T-cell (primary cell): ENCODE measurements around the gene ACYP2. TPM values are rescaled to one million over a fixed set of nuclear protein-coding genes. Genes with fewer than 3 reads are reported as not detected.

ENCODE experiments used
- ATAC-seq, 4 experiments: fragments of 200-7000 bp in 3 of 4; fragments of 150-1000 bp in 1 of 4; cut with Tn5 transposase; replicated peaks in 1 of 4; 1 replicate in 3 of 4; 2 replicates in 1 of 4; pipeline ENCODE4 v1.10.0; 2021; ENCODE audit warnings: moderate library complexity in 3 of 4, mild to moderate bottlenecking in 2 of 4, moderate number of reproducible peaks in 1 of 4
- CTCF ChIA-PET, 2 donors: fragments of 300-600 bp; sonication (Branson Sonifier 250); formaldehyde crosslinking; loops; one replicate each; lab custom pipeline; 2022; ENCODE audit warnings: antibody characterized with exemption in 2 of 2; lab: Charles Lee
- POLR2A ChIA-PET, 2 donors: fragments of 300-600 bp; sonication (Branson Sonifier 250); formaldehyde crosslinking; loops; one replicate each; lab custom pipeline; 2022; ENCODE audit warnings: antibody characterized with exemption in 2 of 2; lab: Charles Lee
- DNase-seq, 35 experiments: peaks; one replicate each; pipeline versions ENCODE4 v3.0.0 to v3.0.0-alpha.2; 2013 to 2023
- H3K27ac ChIP-seq: one replicate; pipeline ENCODE4 v1.5.1; 2013; ENCODE audit warnings: low read length
- H3K27me3 ChIP-seq, 2 experiments: replicated peaks in 1 of 2; 1 replicate in 1 of 2; 2 replicates in 1 of 2; pipeline versions ENCODE4 v1.6.1 to v1.7.0; 2013; ENCODE audit warnings: low read length in 1 of 2, mixed read lengths in 1 of 2; ENCODE audit not compliant: control insufficient read depth in 2 of 2, insufficient read depth in 2 of 2; ENCODE audit errors: extremely low read depth in 1 of 2
- H3K36me3 ChIP-seq, 2 donors: 1 replicate in 1 of 2; 2 replicates in 1 of 2; pipeline versions ENCODE4 v1.6.1 to v1.7.0; 2013; ENCODE audit warnings: low read length in 1 of 2; ENCODE audit not compliant: control insufficient read depth in 2 of 2, insufficient read depth in 1 of 2; ENCODE audit errors: extremely low read depth in 1 of 2
- H3K4me1 ChIP-seq, 2 experiments: 1 replicate in 1 of 2; 2 replicates in 1 of 2; pipeline versions ENCODE4 v1.6.1 to v1.7.0; 2013; ENCODE audit warnings: low read length in 2 of 2, mixed read lengths in 1 of 2; ENCODE audit not compliant: insufficient read depth in 2 of 2, control insufficient read depth in 1 of 2; ENCODE audit errors: extremely low read depth in 1 of 2
- H3K4me3 ChIP-seq, 2 donors: 1 replicate in 1 of 2; 2 replicates in 1 of 2; pipeline versions ENCODE4 v1.5.1 to v1.7.0; 2013; ENCODE audit warnings: mild to moderate bottlenecking in 2 of 2, low read length in 1 of 2, moderate library complexity in 1 of 2; ENCODE audit not compliant: control insufficient read depth in 1 of 2; ENCODE audit errors: extremely low read depth in 1 of 2
- H3K9me3 ChIP-seq: 2 replicates; pipeline ENCODE4 v1.7.0; 2013
- H3K27ac Mint-ChIP-seq, 2 donors: one replicate each; pipeline ENCODE4 v1.8.0; 2020 to 2021; ENCODE audit warnings: mild to moderate bottlenecking in 2 of 2, mixed read lengths in 2 of 2
- H3K27me3 Mint-ChIP-seq, 2 donors: one replicate each; pipeline ENCODE4 v1.8.0; 2021 to 2022; ENCODE audit warnings: mixed read lengths in 2 of 2
- H3K36me3 Mint-ChIP-seq: one replicate; pipeline ENCODE4 v1.8.0; 2021; ENCODE audit warnings: mixed read lengths
- H3K4me1 Mint-ChIP-seq, 3 donors: one replicate each; pipeline ENCODE4 v1.8.0; 2020 to 2022; ENCODE audit warnings: mixed read lengths in 3 of 3, mild to moderate bottlenecking in 1 of 3
- H3K4me3 Mint-ChIP-seq, 3 donors: one replicate each; pipeline ENCODE4 v1.8.0; 2020 to 2022; ENCODE audit warnings: mild to moderate bottlenecking in 3 of 3, mixed read lengths in 3 of 3, moderate library complexity in 3 of 3
- H3K9me3 Mint-ChIP-seq, 3 donors: one replicate each; pipeline ENCODE4 v1.8.0; 2020 to 2022; ENCODE audit warnings: mixed read lengths in 3 of 3
- WGBS: methylation state at CpG from one replicate; pipeline ENCODE4 v1.1.5; 2013; ENCODE audit warnings: missing lambda C conversion rate; ENCODE audit not compliant: insufficient coverage; 5-methylcytosine and 5-hydroxymethylcytosine counted together
- total RNA-seq, 35 experiments: library from RNA in 6 of 35; stranded (reverse) in 6 of 35; fragments of 120-200 nt in 1 of 35; gene quantifications; one replicate each; pipeline versions ENCODE4 v1.2.1 to v1.2.4 and lab custom pipeline; 2013 to 2026

The ACYP2 gene
- total RNA-seq, 5 donors from 2014 or later (not counting 1 experiment from before 2014, with no cell fraction given): 13.8 to 18.8 (median 15.3) TPM

GRCh38 chr2:54084600-54084999, 30.8 kb upstream of the ACYP2 start:
- Mint-ChIP-seq H3K27ac (no peak overlapping the region), H3K4me1 (no peaks in the 10 kb centered on the region), H3K27me3 (no peaks in the 10 kb centered on the region), H3K4me3 (no peak overlapping the region), H3K9me3 (no peaks in the 10 kb centered on the region), H3K36me3 (peaks cover 9% of the 10 kb centered on the region)
- WGBS: 65% methylated on average over 2 of the region's 3 CpGs
- Histone ChIP-seq H3K9me3 (no peaks in the 10 kb centered on the region), H3K4me1 (no peaks in the 10 kb centered on the region), H3K27me3 (no peaks in the 10 kb centered on the region), H3K36me3 (no peaks in the 10 kb centered on the region), H3K4me3 (no peak overlapping the region), H3K27ac (no peak overlapping the region)
- DNase-seq: peak in 1 of 35 experiments; percentile 20
- CTCF ChIA-PET: no interaction called here
- no peak for ATAC-seq
- POLR2A ChIA-PET: no interaction called here

- ATAC-seq (no peak), DNase-seq (no peak)
- no peaks in the 10 kb centered on the region for H3K9me3 ChIP-seq
- Mint-ChIP-seq H3K4me1 (no peaks in the 10 kb centered on the region), H3K4me3 (no peak overlapping the region), H3K9me3 (no peaks in the 10 kb centered on the region), H3K27me3 (no peaks in the 10 kb centered on the region), H3K36me3 (peaks cover 9% of the 10 kb centered on the region), H3K27ac (no peak overlapping the region)
- H3K27ac ChIP-seq: no peak overlapping the region
- ChIA-PET CTCF (no interaction called here), POLR2A (no interaction called here)
- no peaks in the 10 kb centered on the region for H3K4me1 ChIP-seq
- no peaks in the 10 kb centered on the region for H3K27me3 ChIP-seq
- WGBS: 71% methylated on average over 5 of the region's 10 CpGs
- no peak overlapping the region for H3K4me3 ChIP-seq
- no peaks in the 10 kb centered on the region for H3K36me3 ChIP-seq
Observed at GRCh38 chr2:54085069-54085468, 30.3 kb upstream of the ACYP2 start.

- Histone ChIP-seq H3K36me3 (no peaks in the 10 kb centered on the region), H3K9me3 (no peaks in the 10 kb centered on the region), H3K4me1 (no peaks in the 10 kb centered on the region), H3K27ac (no peak overlapping the region), H3K4me3 (no peak overlapping the region), H3K27me3 (no peaks in the 10 kb centered on the region)
- Mint-ChIP-seq H3K36me3 (peaks cover 4% of the 10 kb centered on the region), H3K9me3 (no peaks in the 10 kb centered on the region), H3K4me3 (no peak overlapping the region), H3K27ac (no peak overlapping the region), H3K4me1 (peaks cover 0 to 2% (median 0%) of the 10 kb centered on the region in 3 donors), H3K27me3 (no peaks in the 10 kb centered on the region)
- DNase-seq (no peak), ATAC-seq (no peak)
- ChIA-PET POLR2A (interaction anchor here in 1 of 2 donors (0.6 kb wide), 1 partner anchor 316 kb away, joined by 6 read pairs; no protein-coding TSS in a partner anchor), CTCF (no interaction called here)
- 100% methylated on average over 1 of the region's 2 CpGs for WGBS
Observed at GRCh38 chr2:54086157-54086556, 29.3 kb upstream of the ACYP2 start.

- ATAC-seq (no peak), DNase-seq (no peak)
- Histone ChIP-seq H3K36me3 (no peaks in the 10 kb centered on the region), H3K27me3 (no peaks in the 10 kb centered on the region), H3K4me1 (peaks cover 8 to 10% of the 10 kb centered on the region in 2 experiments), H3K9me3 (no peaks in the 10 kb centered on the region), H3K4me3 (no peak overlapping the region), H3K27ac (no peak overlapping the region)
- ChIA-PET POLR2A (no interaction called here), CTCF (interaction anchor here (0.6 kb wide), 2 partner anchors 153 to 172 kb away, joined by 3 to 8 read pairs; no protein-coding TSS in a partner anchor)
- Mint-ChIP-seq H3K27ac (no peak overlapping the region), H3K4me1 (peaks cover 15 to 18% (median 17%) of the 10 kb centered on the region in 3 donors), H3K27me3 (no peaks in the 10 kb centered on the region), H3K36me3 (no peaks in the 10 kb centered on the region), H3K4me3 (no peak overlapping the region), H3K9me3 (no peaks in the 10 kb centered on the region)
- WGBS: no CpG with 5 or more reads among the region's 5 CpGs
Observed at GRCh38 chr2:54088191-54088634, 27.2 kb upstream of the ACYP2 start.

- Mint-ChIP-seq H3K4me1 (peaks cover 20 to 23% (median 22%) of the 10 kb centered on the region in 3 donors), H3K36me3 (no peaks in the 10 kb centered on the region), H3K9me3 (no peaks in the 10 kb centered on the region), H3K4me3 (no peak overlapping the region), H3K27ac (no peak overlapping the region), H3K27me3 (no peaks in the 10 kb centered on the region)
- Histone ChIP-seq H3K27me3 (no peaks in the 10 kb centered on the region), H3K4me1 (peaks cover 11 to 13% of the 10 kb centered on the region in 2 experiments), H3K9me3 (no peaks in the 10 kb centered on the region), H3K36me3 (no peaks in the 10 kb centered on the region), H3K4me3 (no peak overlapping the region), H3K27ac (no peak overlapping the region)
- POLR2A ChIA-PET: no interaction called here
- DNase-seq: no peak
- no CpG with 5 or more reads among the region's 2 CpGs for WGBS
- no peak for ATAC-seq
- CTCF ChIA-PET: interaction anchor here (0.6 kb wide), 2 partner anchors 153 to 173 kb away, joined by 3 to 8 read pairs; no protein-coding TSS in a partner anchor
Observed at GRCh38 chr2:54088719-54089118, 26.7 kb upstream of the ACYP2 start.

- no peaks in the 10 kb centered on the region for H3K36me3 Mint-ChIP-seq
- H3K4me1 Mint-ChIP-seq: peaks cover 23 to 29% (median 27%) of the 10 kb centered on the region in 3 donors
- no peaks in the 10 kb centered on the region for H3K27me3 ChIP-seq
- no peaks in the 10 kb centered on the region for H3K9me3 ChIP-seq
- H3K4me3 Mint-ChIP-seq: no peak overlapping the region
- DNase-seq: no peak
- 95% methylated on average over 6 of the region's 8 CpGs for WGBS
- POLR2A ChIA-PET: no interaction called here
- H3K27ac Mint-ChIP-seq: no peak overlapping the region
- H3K27me3 Mint-ChIP-seq: no peaks in the 10 kb centered on the region
- no peak for ATAC-seq
- H3K4me1 ChIP-seq: peaks cover 13 to 23% of the 10 kb centered on the region in 2 experiments
- CTCF ChIA-PET: interaction anchor here in 1 of 2 donors (0.6 kb wide), 1 partner anchor 214 kb away, joined by 3 read pairs; no protein-coding TSS in a partner anchor
- H3K4me3 ChIP-seq: no peak overlapping the region
- no peaks in the 10 kb centered on the region for H3K36me3 ChIP-seq
- H3K27ac ChIP-seq: no peak overlapping the region
- no peaks in the 10 kb centered on the region for H3K9me3 Mint-ChIP-seq
Observed at GRCh38 chr2:54090521-54091117, 24.8 kb upstream of the ACYP2 start.
